Pulmonary artery endothelial cell (primary cell): ENCODE data around the gene FAM120A. TPM values are rescaled to one million over a fixed set of nuclear protein-coding genes. Genes with fewer than 3 reads are reported as not detected.
A peak's percentile ranks its signal among the peaks of the same experiment; 100 is the strongest.

Source experiments
- DNase-seq: peaks from one replicate; pipeline ENCODE4 v3.0.0-alpha.2; 2011; ENCODE audit warnings: low read depth, low spot score
- total RNA-seq: library from RNA; depleted of rRNA; stranded (reverse); fragments of >200 nt; gene quantifications from 2 replicates; pipeline ENCODE4 v1.2.3, GENCODE V29; 2014

Gene FAM120A
- total RNA-seq, 1 donor from 2014 or later: 108 TPM

DNA sequence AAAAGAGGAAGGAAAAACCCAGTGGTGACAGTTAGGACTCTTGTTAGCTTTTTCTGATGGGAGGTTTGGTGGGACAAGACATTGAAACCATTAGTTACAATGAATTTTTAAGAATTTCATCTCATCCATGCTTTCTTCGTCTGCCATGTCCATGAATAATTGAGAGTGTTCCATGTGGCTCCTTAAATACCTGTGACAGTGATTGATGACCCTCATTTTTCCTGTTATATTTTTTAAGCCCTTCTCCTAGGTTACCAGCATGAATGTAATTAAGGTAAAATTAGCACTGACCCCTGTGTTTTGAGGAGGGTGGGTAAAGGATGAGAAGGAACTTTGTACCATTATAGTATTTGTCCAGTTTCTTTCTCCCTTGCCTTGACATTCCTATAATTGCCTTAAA is 101.4 kb downstream of the FAM120A start:
- DNase-seq: no peak

DNA sequence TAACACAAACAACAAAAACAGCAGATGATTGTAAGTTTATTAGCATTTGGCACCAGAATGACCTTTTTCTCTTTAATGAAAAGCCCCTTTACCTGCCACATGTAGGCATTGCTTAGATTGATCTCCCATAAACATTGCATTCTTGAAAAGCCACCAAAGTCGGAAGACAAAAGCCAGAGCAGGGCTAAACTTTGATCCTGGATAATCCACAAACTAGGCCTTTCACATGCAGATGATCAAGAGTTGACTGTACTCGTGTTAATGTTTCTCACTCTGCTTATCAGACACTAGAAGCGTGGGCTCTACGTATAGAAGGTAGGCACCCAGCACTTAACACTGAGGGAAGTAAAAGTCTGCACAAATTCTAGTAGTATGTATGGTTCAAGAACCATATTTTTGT is 103.9 kb downstream of the FAM120A start:
- no peak for DNase-seq

DNA sequence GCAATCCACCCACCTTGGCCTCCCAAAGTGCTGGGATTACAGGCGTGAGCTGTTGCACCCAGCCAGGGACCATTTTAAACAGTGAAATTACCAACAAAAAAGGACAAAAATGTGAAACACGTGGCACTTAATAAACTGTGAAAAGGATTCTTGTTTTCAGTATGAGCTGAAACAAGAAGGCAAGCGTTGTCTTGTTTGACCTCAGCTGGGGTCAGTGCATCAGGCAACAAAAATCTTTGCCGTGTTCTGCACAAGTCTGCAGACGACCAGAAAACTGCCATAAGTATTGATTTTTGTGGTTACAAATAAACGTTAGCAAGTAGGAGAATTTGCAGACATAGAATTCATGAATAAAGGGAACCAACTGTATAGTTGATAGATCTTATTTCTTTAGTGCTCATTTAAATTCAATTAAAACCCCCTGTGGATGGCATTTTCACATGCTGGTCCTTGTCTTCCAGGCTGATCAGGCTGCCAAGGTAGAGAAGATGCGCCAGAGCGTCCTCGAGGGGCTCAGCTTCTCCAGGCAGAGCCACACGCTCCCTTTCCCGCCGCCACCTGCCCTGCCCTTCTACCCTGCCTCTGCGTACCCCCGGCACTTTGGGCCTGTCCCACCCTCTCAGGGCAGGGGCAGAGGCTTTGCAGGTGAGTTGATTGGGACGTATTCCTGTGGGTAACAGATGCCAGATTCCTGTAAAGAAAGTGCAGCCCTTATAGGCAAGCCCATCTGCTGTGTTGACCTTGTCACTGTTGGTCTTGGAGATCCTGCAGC is 106.1 kb downstream of the FAM120A start:
- DNase-seq: no peak

DNA sequence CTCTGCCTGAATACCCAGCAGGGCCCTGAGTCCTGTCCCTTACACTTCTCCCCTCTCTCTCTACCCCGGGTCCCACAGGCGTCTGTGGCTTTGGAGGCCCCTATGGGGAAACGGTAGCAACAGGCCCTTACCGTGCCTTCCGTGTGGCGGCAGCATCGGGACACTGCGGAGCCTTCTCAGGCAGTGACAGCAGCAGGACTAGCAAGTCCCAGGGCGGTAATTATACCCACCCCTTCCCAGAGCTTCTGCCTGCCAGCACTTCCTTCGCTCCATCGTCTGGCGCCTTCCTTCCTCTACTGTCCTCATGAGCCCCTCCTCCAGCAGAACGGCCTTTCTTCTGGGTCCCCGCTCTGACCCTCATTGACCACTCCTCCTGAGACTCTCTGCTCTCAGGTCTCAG is 107.0 kb downstream of the FAM120A start:
- no peak for DNase-seq

DNA sequence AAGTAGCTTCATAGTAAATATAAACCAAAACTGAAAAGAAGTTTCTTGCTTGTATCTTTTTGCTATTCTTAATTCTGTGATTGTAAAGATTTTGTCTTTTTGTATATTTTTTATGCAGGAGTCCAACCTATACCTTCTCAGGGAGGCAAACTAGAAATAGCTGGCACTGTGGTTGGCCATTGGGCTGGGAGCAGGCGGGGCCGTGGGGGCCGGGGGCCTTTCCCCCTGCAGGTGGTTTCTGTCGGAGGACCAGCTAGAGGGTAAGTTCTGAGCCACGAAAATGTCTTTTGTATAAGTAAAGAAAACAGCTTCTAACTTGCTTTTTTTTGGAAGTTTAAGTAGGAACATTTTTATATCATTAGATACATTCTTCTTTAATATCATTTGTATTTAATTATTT is 109.5 kb downstream of the FAM120A start:
- DNase-seq: no peak

DNA sequence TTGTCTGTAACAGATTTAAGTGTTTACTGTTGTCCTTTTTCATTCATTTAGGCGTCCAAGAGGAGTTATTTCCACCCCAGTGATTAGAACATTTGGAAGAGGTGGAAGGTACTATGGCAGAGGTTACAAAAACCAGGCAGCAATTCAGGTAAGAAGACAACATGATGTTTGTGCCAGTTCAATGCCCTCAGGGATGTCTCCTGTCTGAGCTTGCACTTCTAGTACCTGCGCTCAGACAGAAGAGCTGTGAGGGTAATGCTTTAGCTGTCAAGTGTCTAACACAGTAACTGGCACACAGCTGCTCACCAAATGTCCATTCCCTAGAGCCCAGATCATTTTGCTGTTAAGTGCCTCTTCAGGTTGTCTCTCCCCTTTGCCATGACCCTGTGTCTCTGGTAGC is 110.7 kb downstream of the FAM120A start:
- DNase-seq: no peak

DNA sequence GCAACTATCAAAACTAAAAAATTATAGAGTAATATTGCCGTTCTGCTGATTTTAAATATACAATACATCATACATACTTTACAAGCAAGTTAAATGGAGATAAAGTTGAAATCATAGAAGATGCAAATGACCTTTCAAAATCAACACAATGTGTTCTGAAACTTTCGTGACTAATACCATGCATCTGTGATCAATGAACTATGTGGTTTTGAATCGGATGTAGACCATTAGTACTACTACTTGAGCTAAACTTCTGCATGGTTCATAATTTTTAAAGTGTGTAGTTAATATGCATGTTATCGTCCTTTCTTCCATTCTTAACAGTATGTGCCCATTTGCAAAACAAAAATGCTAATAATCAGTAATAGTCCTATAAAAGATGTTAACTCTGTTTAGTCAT is 113.6 kb downstream of the FAM120A start:
- no peak for DNase-seq

DNA sequence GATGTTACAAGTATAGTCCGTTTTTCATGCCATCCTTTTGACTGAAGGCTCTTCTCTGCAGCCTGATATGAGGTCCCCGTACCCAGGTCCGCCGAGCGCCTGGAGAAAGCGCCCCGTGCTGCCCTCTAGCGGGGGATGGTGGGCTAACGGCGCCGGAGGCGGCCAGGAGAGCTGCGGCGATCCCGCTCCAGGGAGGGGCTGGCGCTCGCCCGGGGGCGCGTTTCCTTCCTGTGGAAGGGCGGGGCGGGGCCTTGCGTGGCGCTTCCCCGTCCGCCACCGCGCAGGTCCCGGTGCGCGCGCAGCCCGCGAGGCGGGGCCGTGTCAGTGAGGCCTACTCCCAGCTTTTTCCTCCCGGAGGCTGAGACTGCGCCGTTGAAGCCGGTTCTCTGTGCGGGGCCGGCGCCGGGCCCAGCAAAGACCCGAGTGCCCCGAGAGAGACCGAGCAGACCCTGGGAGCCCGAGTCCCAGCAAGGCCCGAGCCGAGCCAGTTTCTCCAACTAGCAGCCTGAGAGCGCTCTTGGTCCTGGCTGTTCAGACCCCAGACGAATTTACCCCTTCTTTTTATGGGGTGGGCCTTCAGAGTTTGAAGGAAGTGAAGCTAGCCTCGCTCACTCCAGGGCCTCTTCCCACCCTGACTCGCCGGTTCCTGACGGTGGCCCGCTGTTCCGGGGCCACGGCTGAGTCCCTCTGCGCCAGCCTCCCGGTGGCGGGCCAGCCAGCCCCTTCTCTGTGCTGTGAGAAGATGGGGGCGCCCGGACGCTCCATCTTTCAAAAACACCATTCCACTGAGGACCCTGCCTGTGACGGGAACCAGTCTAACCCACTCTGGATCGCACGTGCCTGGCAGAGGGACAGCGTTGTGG is 115.2 kb downstream of the FAM120A start:
- peak; percentile 84 for DNase-seq

DNA sequence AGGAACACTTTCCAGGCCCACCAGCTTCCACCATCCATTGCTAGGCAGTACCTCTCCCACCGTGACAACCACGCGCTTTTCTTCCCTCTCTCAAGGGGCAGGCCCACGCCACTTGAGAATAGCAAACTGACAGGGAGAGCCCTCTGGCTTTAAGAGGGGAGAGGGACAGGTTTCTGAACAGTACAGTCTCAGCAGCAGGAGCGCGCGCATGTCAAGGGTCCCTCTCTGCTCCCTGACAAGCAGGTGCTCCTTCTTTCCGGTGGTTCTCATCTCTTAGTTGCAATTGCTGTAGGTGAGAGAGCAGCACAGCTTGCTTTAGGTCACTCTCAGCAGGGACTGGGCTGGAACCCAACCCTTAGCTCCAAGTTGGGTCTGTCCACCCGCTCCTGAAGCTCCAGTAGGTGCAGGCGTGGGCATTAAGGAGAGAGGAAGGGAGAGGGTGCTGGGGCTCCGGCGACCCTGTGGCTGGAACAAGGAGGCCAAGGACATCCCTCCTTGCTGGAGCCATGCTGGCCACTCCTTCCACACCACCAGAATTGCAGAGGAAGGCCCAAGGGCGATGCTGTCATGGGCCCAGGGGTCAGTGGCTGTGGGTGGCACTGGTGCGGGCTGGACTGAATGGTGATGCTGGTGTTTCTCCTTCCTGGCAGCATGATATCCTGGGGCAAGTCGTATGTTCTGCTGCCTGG is 115.9 kb downstream of the FAM120A start:
- DNase-seq: no peak

DNA sequence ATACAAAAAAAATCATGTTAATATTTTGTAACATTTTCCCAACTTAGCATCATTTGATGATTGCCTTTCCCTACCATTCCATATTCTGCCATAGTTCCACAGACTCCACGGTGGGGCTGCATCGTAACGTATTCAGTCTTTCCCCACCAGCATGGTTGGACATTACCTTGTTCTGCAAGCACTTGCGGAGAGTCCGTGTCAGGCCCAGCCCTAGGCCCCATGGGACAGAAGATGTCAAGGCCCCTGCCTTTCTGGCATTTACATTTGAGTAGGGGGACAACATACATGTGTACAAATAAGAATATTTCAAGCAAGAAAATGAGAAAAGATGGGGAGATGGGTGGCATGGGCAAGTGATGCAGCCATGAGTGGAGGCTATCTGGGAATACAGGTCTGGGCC is 116.7 kb downstream of the FAM120A start:
- no peak for DNase-seq

DNA sequence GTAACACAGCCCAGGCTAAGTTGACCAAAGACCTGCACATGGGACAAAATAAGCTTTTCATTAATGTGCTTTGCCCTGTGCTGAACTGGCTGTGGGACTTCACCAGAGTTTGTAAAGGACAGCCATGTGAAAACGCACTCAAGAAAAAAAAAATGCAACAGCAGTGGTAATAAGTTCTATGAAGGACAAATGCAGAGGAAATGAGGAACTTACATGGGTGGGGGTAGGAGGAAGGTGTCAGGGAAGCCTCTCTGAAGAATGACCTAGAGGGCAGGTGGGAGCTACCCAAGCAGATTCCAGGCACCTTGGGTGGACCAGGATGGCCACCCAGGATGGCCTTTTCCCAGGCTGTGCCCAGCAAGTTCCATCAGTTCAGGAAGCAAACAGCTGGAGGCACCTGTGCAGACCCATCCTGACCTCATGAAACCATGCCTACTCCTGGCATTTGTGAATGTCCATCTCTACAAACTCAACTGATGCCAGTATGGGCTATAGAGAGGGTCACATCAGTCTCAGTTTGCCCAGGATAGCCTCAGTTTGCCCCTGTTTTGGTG is 118.2 kb downstream of the FAM120A start:
- DNase-seq: no peak

DNA sequence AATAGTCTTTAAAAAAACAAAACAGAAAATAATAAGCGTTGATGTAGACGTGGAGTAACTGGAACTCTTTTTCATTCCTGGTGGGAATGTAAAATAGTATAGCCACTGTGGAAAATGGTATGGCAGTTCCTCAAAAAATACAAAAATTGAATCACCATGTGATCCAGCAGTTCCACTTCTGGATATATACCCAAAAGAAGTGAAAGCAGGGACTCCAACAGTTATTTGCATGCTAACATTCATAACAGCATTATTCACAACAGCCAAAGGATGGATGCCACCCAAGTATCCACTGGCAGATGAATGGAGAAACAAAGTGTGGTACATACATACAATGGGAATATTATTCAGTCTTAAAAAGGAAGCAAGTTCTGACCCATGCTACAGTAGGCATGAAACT is 120.7 kb downstream of the FAM120A start:
- DNase-seq: no peak

DNA sequence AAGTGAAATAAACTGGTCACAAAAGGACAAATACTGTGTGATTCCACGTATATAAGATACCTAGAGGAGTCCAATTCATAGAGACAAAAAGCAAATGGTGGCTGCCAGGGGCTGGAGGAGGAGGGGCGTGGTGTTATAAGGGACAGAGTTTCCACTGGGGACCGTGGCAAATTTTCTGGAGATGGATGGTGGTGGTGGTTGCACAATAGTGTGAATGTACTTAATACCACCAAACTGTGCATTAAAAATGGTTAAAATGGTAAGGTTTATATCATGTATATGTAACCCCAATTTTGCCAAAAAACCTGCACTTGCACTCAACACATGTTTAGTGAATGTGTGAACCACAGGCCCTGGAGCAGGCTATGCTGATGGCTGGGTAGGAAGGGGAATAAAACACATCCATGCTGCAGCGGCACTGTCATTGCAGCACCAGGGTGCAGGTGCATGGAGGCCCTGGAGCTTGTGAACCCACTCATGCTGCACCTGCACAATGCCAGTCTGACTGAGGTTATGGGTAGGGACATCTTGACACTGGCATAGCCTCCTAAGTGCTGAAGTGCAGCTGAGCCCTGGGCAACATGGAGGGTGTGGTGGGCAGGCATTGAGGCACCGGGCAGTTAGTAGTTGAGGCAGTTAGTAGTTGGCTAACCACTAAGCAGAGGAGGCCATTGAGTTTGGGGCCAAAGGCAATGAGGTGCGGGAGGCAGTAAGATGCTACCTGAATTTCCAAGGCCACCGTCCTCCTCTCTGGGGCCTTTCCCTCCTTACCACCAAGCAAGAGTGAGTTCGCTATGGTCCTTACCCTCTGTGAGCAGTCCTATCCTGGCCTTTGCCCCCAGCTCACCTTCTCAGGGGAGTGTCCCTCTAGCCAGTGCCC is 121.4 kb downstream of the FAM120A start:
- no peak for DNase-seq

DNA sequence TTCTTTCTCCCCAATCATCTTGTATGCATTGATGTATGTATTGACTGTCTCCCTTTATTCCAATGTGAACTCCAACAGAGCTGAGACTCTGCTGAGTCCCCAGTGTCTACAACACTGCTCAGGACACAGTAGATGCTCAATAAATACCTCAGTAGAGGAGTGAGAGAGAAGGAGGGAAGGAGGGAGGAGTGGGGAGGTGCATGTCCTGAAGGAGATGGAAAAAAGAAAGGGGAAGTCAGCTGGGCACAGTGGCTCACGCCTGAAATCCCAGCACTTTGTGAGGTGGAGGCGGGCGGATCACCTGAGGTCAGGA is 122.0 kb downstream of the FAM120A start:
- no peak for DNase-seq

DNA sequence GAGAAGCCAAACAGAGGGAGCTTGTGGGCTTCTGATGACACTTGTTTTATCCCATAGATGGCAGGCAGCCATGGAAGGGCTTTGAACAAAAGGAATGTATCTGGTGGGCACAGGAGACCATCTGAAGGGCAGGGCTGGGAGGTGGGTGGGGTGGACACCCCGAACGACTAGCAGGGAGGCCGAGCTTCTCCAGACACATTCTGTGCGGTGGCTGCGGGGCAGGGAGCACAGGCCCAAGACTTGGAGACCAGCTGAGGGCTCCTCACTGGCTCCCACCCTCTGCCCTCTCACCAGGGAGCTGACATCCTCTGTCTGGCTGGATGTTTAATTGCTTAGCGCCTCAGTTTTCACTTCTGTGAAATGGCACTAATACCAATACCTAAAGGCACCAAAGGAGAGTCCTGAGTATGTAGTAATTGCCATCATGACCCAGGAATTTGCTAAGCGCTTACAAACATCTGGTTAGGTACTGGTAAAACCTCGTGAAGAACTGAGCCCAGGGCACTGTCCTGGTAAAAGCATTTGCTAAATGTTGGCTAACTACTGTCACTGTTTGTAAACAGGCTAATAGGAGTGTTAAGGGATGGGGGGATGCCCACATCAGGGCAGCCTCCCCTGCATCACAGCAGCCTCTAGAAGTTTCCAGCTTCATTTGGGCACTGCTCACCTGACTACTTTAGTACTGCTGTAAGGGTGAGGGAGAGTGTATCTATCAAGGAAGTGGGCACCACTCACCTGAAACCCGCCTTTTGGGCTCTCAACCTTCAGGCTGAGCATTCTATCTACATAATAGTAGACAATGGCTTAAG is 122.8 kb downstream of the FAM120A start:
- DNase-seq: no peak

DNA sequence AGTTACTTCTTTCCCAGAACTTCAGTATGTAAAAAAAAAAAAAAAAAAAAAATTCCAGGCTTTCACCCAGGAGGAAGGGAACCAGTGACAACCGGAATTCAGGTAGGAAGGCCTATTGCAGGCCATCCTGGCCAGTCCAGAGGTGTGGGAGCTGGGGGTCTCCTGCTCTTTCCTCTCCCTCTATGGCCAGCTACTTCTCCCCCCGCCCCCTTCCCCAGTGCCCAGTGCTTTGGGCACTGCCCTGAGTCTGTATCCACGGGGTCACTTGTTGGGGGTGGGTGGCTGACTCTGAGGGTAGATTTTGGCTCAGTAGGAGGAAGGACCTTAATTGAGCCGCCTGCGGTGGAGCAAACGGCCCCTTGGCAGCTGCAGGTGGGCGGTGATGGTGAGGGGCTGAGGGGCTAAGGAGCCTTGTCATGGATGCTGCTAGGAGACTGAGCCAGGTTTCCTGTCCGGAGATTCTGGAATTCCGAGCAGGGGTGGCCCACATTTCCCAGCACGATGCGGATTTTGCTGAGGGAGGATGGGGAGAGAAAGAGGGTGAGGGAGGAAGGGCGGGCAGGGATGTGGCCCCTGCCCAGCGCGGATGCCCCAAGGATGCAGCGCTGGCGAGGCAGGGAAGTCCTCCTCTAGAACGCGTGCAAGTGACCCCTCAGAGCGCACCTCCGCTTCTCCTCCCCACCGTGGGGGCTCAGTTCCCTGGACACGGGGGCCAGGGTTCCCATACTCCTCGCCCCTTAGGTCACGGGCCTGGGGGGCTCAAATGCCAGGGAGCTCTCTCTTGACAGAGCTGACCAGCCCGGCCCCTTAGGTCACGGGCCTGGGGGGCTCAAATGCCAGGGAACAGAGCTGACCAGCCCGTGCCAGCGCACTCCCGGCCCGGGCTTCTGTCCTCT is 123.7 kb downstream of the FAM120A start:
- no peak for DNase-seq

DNA sequence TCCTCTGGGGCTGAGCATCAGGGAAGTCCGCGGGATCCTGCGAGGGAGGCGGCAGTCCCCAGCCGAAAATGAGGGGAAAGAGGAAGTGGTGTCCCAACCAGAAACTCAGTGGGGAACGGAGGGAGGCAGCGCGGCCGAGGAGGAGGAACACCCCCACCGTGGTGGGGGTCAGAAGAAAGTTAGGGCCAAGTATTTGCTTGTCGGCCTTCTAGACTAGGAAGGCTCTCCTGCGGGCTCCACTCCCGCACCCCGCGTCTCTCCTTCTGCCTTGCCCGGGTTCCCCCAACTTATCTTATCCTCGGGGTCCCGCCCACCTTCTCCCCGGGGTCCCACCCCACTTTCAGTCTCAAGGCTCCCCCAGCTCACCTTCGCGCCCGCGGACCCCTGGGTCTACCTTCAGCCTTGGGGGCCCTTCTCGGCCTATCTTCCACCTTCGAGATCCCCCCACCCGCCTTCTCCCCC is 124.3 kb downstream of the FAM120A start:
- DNase-seq: no peak

DNA sequence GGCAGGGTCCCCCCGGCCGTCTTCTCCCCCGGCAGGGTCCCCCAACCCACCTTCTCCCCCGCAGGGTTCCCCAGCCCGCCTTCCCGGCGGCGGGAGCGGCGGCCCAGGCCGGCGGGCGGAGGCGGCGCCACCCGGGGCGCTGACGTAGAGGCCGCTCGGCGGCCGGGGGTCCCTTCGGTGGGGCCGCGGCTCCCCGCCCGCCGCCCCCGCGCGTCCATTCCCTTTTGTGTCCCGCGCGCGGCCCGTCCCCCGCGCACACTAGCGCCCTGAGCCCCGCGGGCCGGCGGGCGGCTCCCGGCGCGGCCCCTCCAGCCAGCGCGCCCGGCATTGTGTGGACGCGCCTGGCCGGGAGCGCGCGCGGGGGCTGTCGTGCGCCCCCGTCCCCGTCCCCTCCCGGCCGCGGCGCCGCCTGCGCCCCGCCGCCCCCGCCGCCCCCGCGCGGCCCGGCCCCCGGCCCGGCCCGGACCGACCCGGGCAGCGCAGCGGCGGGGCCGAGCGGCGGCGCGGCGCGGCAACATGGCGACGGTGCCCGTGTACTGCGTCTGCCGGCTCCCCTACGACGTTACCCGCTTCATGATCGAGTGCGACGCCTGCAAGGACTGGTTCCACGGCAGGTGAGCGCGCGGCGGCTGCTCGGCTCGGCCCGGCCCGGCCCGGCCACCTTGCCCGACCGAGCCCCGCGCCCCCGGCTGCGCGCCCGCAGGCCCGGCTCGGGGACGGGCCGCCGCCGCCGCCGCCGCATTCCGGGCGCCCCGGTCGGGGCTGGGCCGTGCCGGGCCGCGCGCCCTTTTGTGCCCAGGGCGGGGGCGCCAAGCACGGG is 125.0 kb downstream of the FAM120A start, which contains the start of gene PHF2:
Gene PHF2, plus strand, starts transcription at position 327 of the 820 bp plus-strand sequence. Its CDS starts 190 bp downstream, at position 517.
- no peak for DNase-seq
